Measurements from ENCODE around the gene CDC42SE2.
"Not testable (repeated sequence)": the region's sequence is repeated elsewhere in the genome, so short reads cannot be mapped to it uniquely, and the experiment has no call there.

The CDC42SE2 gene

GRCh38 chr5:131277875-131278740, 14.3 kb downstream of the CDC42SE2 start:
- no peak for DNase-seq (ENCODE audit: low read depth in 1 of 2, low spot score in 1 of 2)

- DNase-seq (ENCODE audit: low read depth in 1 of 2, low spot score in 1 of 2), result not testable (repeated sequence)
Measured at GRCh38 chr5:131278741-131279124, 14.9 kb downstream of the CDC42SE2 start.

GRCh38 chr5:131279204-131279603, 15.4 kb downstream of the CDC42SE2 start:
- no peak for DNase-seq (ENCODE audit: low read depth in 1 of 2, low spot score in 1 of 2)

- DNase-seq (ENCODE audit: low read depth in 1 of 2, low spot score in 1 of 2), result no peak
Measured at GRCh38 chr5:131280417-131280816, 16.6 kb downstream of the CDC42SE2 start.

GRCh38 chr5:131281133-131281867, 17.4 kb downstream of the CDC42SE2 start:
- no peak for DNase-seq (ENCODE audit: low read depth in 1 of 2, low spot score in 1 of 2)

DNA sequence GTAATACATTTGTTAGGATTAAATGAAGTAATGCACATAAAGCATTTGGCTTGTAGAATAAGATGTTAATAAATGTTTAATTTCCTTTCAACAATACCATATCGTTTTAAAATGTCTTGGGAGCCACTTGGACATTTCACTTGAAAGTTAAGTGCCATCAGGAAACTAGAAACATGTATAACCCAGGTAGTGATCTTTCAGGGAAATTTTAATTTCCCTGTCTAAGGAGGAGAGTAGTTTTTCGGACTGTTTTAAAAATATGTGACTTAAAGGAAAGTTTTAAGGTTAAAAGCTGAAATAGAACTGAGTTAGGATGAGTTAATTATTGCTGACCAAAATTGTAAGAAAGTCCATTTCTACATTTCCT, 18.0 kb downstream of the CDC42SE2 start:
- DNase-seq (ENCODE audit: low read depth in 1 of 2, low spot score in 1 of 2), result no peak

DNA sequence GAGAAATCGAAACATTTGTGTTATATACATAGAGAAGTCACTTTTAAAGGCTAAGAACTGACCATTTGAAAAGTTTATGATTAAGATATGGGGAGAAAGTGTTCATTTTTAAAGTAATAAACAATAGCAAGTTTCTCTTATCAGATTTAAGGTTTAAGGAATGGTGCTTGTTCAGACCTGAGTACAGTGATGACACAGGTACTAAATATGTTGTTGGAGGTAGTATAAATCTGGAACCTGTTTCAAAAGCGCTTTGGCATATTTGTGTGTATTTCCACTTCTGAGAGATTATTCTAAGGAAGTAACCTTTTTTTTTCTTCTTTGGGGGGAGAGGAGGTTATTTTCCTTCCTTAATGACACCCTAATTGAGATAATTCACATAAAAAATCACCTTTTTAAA, 18.4 kb downstream of the CDC42SE2 start:
- no peak for DNase-seq (ENCODE audit: low read depth in 1 of 2, low spot score in 1 of 2)

- DNase-seq (ENCODE audit: low read depth in 1 of 2, low spot score in 1 of 2), result no peak
Measured at GRCh38 chr5:131285703-131286399, 22.0 kb downstream of the CDC42SE2 start.

- DNase-seq (ENCODE audit: low read depth in 1 of 2, low spot score in 1 of 2), result no peak
Measured at GRCh38 chr5:131286400-131286715, 22.5 kb downstream of the CDC42SE2 start.

GRCh38 chr5:131288328-131288727, 24.5 kb downstream of the CDC42SE2 start:
- no peak for DNase-seq (ENCODE audit: low read depth in 1 of 2, low spot score in 1 of 2)

DNA sequence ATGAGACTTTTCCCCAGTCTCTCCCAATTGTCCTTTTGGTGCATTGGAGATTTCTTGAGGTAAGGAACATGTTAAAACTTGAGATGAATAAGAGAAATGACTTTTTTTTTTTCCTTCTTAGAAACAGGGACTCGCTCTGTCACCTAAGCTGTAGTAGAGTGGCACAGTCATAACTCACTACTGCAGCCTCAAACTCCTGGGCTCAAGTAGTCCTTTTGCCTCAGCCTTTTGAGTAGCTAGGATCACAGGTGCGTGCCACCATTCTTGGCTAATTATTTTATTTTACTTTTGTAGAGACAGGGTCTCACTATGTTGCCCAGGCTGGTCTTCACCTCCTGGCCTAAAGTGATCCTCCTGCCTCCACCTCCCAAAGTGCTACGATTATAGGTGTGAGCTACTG, 25.9 kb downstream of the CDC42SE2 start:
- no peak for DNase-seq (ENCODE audit: low read depth in 1 of 2, low spot score in 1 of 2)

DNA sequence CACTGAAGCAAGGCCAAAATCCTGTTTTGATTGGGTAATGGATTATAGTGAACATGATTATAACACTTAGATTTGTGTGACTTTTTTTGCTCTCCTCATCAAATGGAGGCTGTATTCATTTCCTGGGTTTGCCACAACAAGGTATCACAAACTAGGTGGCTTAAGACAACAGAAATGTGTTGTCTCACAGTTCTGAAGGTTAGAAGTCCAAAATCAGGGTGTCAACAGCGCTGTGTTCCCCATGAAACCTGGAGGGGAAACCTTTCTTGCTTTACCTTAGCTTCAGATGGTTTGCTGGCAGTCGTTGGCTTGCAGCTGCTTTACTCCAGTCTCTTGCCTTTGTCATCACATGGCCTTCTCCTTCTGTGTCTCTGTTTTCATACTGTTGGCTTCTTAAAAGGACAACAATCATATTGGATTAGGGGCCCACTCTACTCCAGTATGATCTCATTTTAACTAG, 32.4 kb downstream of the CDC42SE2 start:
- no peak for DNase-seq (ENCODE audit: low read depth in 1 of 2, low spot score in 1 of 2)

DNA sequence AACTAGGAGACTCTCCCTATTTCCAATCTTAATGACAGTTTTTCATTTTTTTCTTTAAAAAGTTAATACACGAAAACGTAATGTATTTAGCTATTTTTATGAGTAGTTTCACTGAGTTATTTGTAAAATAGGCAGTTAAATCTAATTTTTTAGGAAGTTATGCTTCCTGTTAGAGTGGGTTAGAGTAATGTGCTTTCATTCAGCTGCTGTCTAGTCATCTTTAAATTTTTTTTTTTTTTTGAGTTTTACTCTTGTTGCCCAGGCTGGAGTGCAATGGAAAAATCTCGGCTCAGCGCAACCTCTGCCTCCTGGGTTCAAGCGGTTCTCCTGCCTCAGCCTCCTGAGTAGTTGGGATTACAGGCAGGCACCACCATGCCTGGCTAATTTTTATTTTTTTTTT, 34.0 kb downstream of the CDC42SE2 start:
- DNase-seq (ENCODE audit: low read depth in 1 of 2, low spot score in 1 of 2), result no peak

DNA sequence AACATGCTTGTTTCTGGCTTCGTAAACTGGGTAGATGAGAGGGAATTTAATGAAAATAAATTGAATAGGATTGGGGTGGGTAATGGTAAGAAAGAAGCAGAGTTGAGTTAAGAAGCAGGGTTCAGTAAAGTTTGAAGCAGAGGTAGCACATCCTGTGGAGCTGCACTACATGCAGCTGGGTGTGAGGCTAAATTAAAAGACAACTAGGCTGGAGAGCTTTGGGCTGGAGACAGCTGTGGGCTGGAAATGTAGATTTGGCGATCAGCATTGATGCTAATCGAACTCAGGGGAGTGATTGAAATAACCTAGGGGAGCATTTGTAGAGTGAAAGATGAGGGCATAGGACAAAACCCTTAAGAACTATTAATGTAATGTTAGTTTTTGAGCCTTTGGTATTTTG, 35.6 kb downstream of the CDC42SE2 start:
- DNase-seq (ENCODE audit: low read depth in 1 of 2, low spot score in 1 of 2), result no peak

DNA sequence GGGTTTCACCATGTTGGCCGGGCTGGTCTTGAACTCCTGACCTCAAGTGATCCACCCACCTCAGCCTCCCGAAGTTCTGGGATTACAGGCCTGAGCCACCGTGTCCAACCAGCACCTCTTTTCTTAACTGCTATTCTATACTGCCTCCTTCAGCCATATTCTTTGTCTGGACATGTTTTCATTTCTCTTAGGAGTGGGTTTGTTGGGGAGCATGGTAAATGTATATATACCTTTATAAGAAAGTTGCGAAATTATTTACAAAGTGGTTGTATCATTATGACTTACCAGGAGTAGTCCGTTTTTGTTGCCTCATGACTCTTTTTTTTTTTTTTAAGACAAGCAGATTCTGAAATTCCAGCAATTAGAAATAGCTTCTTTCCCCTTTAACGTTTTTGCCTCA, 38.7 kb downstream of the CDC42SE2 start:
- DNase-seq (ENCODE audit: low read depth in 1 of 2, low spot score in 1 of 2), result no peak

DNA sequence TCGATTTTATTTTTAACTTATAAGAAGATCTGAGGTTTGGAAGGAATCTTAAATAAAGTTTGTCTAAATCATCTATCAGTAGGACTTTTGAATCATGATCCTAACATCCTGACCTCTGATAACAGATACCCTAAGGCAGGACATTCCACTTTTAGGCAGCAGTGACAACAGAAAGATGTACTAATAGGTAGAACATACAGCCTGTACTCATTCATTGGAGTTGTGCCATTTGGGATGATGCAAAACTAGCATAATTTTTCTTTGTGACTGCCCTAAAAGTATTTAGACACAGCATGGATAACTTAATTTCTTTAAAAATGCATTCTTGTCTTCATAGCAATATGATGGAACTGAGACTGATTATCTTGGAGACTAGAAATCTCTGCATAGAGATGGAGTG, 39.7 kb downstream of the CDC42SE2 start:
- no peak for DNase-seq (ENCODE audit: low read depth in 1 of 2, low spot score in 1 of 2)

GRCh38 chr5:131304414-131304813, 40.6 kb downstream of the CDC42SE2 start:
- no peak for DNase-seq (ENCODE audit: low read depth in 1 of 2, low spot score in 1 of 2)

DNA sequence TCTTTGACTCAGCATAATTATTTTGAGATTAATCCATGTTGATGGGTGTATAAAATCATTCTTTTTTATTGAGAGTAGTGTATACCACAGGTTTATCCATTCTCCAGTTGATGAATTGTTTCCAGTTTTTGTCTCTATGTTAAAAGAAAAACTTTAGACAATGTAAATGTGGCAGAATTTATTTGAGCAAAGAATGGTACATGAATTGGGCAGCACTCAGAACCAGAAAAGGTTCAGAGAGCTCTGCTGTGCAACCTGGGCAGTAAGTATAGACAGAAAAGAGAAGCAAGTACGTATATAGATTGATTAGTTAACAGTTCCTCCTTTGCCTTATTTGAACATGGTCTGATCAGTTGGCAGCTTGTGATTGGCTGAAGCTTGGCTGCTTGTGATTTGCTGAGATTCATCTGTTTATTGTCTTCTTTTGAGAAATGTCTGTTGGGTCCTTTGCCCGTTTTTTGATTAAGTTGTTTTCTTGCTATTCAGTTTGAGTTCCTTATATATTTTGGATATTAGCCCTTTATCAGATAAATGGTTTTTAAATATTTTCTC, 41.4 kb downstream of the CDC42SE2 start:
- DNase-seq (ENCODE audit: low read depth in 1 of 2, low spot score in 1 of 2), result no peak

- no peak for DNase-seq (ENCODE audit: low read depth in 1 of 2, low spot score in 1 of 2)
Measured at GRCh38 chr5:131305906-131306305, 42.1 kb downstream of the CDC42SE2 start.

DNA sequence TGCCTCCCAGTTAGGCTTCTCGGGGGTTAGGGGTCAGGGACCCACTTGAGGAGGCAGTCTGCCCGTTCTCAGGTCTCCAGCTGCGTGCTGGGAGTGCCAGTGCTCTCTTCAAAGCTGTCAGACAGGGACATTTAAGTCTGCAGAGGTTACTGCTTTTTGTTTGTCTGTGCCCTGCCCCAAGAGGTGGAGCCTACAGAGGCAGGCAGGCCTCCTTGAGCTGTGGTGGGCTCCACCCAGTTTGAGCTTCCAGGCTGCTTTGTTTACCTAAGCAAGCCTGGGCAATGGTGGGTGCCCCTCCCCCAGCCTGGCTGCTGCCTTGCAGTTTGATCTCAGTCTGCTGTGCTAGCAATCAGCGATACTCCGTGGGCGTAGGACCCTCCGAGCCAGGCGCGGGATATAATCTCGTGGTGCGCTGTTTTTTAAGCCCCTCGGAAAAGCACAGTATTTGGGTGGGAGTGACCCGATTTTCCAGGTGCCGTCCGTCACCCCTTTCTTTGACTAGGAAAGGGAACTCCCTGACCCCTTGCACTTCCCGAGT, 48.5 kb downstream of the CDC42SE2 start:
- DNase-seq (ENCODE audit: low read depth in 1 of 2, low spot score in 1 of 2), result not testable (repeated sequence)

- no peak for DNase-seq (ENCODE audit: low read depth in 1 of 2, low spot score in 1 of 2)
Measured at GRCh38 chr5:131316026-131316425, 52.2 kb downstream of the CDC42SE2 start.

Data from activated T-helper 1 cell treated with anti-CD3 and anti-CD28 coated beads, Interleukin-2, amount 50 U/mL, for 16 hours (primary cell).